HUES6 (cell line): Measurements from ENCODE around the gene BIRC7.

Experiments used
- H3K27ac ChIP-seq: 2 replicates; pipeline ENCODE4 v1.7.0; 2013; ENCODE audit warnings: low read depth, mild to moderate bottlenecking, low read length, inconsistent platforms
- H3K27me3 ChIP-seq: 2 replicates; pipeline ENCODE4 v1.6.1; 2013; ENCODE audit warnings: low read length; ENCODE audit not compliant: control insufficient read depth, insufficient read depth
- H3K36me3 ChIP-seq: 2 replicates; pipeline ENCODE4 v1.6.1; 2013; ENCODE audit warnings: low read length; ENCODE audit not compliant: control insufficient read depth, insufficient read depth
- H3K4me1 ChIP-seq: 2 replicates; pipeline ENCODE4 v1.6.1; 2013; ENCODE audit warnings: low read length; ENCODE audit not compliant: control insufficient read depth, insufficient read depth
- H3K4me3 ChIP-seq: 2 replicates; pipeline ENCODE4 v1.5.1; 2013; ENCODE audit warnings: low read depth, low read length
- H3K9ac ChIP-seq: one replicate; pipeline ENCODE4 v1.6.1; 2013; ENCODE audit warnings: mild to moderate bottlenecking, low read length
- H3K9me3 ChIP-seq: 2 replicates; pipeline ENCODE4 v1.6.1; 2013; ENCODE audit warnings: low read depth, low read length; ENCODE audit not compliant: control insufficient read depth, insufficient read depth

BIRC7 gene

DNA sequence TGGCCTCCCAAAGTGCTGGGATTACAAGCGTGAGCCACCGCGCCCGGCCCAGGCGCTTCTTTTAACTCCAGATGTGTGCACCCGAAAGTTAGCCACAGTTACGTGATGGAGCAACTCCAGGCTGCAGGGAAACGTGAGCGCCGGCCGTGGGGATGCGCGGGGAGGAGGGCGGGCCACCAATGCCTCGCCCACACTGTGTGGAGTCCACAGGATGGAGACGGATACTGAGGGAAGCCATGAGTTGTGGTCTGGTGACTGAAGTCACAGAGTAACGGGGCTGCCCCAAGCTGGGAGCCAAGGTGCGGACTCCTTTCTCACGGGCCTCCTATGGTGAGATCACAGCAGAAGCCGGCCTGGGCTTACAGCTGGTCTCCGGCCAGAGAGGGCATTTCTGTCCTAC lies 43.0 kb upstream of the BIRC7 start:
- H3K4me1 ChIP-seq, result no peaks in the 10 kb centered on the region; the same call in 1 of the 2 replicates
- H3K9me3 ChIP-seq, result no peaks in the 10 kb centered on the region
- H3K4me3 ChIP-seq, result no peak overlapping the region
- H3K9ac ChIP-seq, result no peak overlapping the region
- no peaks in the 10 kb centered on the region for H3K27me3 ChIP-seq
- peaks cover 30% of the 10 kb centered on the region for H3K36me3 ChIP-seq
- no peak overlapping the region for H3K27ac ChIP-seq

DNA sequence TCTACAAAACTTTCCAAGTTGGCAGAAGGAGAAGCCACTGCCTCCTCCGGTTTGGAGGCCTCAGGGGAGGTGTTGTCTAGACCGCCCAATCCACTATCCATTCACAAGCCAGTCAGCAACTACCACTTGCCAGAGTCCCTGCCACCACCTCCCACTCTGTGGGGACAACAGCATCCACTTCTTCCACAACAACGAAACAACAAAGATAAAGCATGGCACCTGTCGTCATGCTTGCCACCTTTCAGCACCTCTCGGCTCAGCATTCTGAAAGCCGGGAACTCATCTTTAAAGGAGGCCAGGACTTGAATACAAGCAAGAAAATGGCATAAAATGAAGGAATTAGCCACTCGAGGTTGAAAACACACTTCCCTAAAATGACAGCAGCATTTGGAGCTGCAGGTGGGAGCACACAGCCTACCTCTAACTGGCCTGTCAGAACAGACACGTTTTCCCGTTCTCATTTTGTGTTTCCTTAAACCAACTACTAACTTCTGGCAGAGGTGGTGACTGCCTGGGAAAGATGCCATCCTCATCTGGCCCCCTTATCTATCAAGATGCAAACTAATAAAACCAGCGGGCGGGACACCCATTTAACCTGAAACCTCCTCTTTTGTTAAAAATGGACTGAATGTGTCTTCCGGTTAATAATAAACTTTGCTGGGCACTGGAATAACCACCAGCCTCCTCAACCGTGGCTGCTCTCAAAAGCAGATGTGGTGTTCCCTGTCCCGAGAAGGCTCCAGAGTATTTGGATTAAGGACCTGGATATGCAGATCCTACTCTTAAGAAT lies 41.5 kb upstream of the BIRC7 start:
- H3K36me3 ChIP-seq, result peaks cover 30% of the 10 kb centered on the region
- no peaks in the 10 kb centered on the region for H3K9me3 ChIP-seq
- no peak overlapping the region for H3K27ac ChIP-seq
- no peaks in the 10 kb centered on the region for H3K27me3 ChIP-seq
- no peak overlapping the region for H3K4me3 ChIP-seq
- no peaks in the 10 kb centered on the region; the same call in 1 of the 2 replicates for H3K4me1 ChIP-seq
- no peak overlapping the region for H3K9ac ChIP-seq

DNA sequence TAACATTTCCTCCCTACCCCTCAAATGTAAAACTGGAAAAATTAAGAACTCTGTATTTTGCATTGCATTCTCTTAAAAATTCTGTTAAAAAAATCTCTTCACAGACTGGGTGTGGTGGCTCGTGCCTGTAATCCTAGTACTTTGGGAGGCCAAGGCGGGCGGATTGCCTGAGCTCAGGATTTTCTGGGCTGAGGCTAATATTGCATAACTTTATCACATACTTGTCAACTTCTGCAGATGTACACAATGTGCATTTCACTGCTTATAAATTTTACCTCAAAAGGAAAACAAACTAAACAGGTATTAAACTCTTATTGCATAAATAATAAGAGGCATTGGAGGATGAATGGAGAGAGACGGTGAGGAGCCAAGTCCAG lies 40.9 kb upstream of the BIRC7 start:
- Histone ChIP-seq H3K27me3 (no peaks in the 10 kb centered on the region), H3K9me3 (no peaks in the 10 kb centered on the region), H3K27ac (no peak overlapping the region), H3K4me1 (no peaks in the 10 kb centered on the region; the same call in 1 of the 2 replicates), H3K36me3 (peaks cover 34% of the 10 kb centered on the region), H3K4me3 (no peak overlapping the region), H3K9ac (no peak overlapping the region)

DNA sequence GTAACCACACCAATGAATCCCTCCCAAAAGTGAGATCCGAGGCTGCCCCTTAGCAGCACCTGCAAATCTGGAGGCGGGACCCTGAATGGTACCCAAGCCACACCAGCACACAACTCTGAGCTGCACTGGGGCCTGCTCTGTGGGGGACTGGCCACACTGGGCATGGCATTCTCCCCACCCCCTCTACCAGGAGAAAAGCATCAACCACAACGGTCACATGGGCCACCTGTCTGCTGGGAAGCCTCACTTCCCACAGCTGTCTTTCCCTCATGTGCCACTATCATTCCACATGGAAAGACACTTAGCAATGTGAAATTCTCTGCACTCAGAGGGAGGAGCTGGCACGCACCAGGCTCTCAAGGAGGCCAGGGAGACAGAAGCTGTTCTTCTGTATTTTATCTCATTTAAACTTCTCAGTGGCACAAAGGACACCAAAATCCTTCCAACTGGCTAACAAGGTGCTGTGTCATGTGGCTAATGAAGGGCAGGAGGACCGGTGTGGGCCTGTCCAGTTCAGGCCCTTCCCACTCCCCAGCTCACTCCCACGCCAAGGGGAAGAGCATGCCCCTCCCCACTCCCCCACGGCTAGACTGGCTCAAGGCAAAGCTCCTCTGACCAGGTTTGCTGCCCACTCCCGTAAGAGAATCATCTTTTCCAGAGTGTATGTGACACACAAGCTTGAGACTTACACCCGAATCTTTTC lies 38.8 kb upstream of the BIRC7 start:
- H3K9ac ChIP-seq, result no peak overlapping the region

DNA sequence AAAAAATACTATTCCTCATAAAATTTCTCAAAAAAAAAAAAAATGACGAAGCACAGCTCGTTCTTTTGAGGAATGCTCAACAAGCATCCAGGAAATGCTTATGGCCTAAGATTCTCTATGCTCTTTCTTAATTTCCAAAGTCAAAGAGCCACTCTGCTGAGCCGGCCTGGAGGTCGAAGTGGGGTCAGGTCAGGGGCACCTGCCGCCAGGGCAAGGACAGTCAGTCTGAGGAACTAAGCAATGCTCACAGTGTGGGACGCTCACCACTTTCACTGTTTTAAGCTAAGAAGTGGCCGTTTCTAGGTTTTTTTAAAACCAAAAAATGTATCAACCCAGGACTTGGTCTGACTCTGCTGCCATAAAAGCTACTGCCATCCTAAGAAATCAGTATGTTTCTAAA lies 37.1 kb upstream of the BIRC7 start:
- H3K4me1 ChIP-seq, result no peaks in the 10 kb centered on the region; the same call in 1 of the 2 replicates
- H3K9me3 ChIP-seq, result no peaks in the 10 kb centered on the region
- H3K9ac ChIP-seq, result no peak overlapping the region
- H3K27ac ChIP-seq, result no peak overlapping the region
- H3K36me3 ChIP-seq, result peaks cover 66% of the 10 kb centered on the region
- H3K27me3 ChIP-seq, result no peaks in the 10 kb centered on the region
- H3K4me3 ChIP-seq, result no peak overlapping the region

More for the DNA sequence above, 38.8 kb upstream of the BIRC7 start:
- peaks cover 49% of the 10 kb centered on the region for H3K36me3 ChIP-seq
- H3K27me3 ChIP-seq, result no peaks in the 10 kb centered on the region
- no peak overlapping the region for H3K27ac ChIP-seq
- H3K9me3 ChIP-seq, result no peaks in the 10 kb centered on the region
- H3K4me3 ChIP-seq, result no peak overlapping the region
- no peaks in the 10 kb centered on the region; the same call in 1 of the 2 replicates for H3K4me1 ChIP-seq

DNA sequence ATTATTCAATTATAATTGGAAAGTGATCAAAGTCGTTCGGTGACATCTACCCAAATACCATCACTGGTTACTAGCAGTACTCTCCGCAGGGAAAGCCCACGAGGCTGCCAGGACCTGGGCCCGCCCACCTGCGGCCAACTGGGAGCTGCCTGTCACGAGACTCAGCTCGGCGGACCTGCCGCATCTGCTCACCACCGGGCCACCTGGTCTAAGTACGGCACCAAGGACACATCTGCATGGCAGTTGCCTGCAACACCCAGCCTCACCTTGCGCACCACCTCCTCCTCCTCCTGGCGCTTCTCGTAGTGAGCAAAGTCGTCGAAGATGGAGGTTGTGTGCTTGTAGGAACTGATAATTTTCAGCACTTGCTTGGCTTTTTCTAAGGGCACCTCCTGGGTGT lies 33.7 kb upstream of the BIRC7 start:
- Histone ChIP-seq H3K27ac (no peak overlapping the region), H3K27me3 (no peaks in the 10 kb centered on the region), H3K4me1 (no peaks in the 10 kb centered on the region; the same call in 1 of the 2 replicates), H3K36me3 (peaks cover 74% of the 10 kb centered on the region), H3K9me3 (no peaks in the 10 kb centered on the region), H3K4me3 (no peak overlapping the region), H3K9ac (no peak overlapping the region)

DNA sequence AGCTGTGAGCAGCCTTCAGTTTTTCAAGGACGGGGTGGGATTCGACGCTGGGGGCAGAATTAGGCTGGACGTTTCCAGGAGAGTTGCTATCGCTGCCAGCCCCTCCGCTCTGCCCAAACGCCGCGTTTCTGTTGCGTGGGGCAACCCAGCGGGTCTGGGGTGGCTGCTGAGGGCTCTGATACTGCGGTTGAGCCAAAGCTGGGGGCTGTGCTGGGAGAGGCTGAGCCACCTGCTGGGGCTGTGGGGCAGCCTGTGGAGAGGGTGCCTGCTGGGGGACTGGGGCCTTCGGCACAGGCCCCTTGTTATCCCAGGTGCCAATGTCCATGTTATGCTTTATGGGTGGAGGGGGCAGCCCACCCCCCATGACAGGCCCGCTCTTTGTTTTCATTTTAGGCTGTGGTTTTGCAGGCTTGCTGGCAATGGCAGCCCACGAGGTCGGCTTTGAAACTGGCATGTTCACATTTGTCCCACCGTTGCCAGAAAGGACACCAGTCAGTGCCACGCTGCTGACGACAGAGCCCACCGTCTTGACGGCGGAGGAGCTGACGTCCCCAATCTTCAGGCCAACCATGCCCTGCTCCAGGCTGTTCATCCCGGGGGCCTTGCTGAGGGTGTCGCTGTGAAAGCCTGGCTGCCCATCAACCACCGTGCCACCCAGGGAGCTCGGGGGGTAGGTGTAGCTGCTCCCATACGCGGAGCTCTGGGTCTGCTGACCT lies 32.7 kb upstream of the BIRC7 start:
- no peak overlapping the region for H3K9ac ChIP-seq
- H3K27ac ChIP-seq, result no peak overlapping the region
- no peak overlapping the region for H3K4me3 ChIP-seq
- H3K9me3 ChIP-seq, result no peaks in the 10 kb centered on the region
- no peaks in the 10 kb centered on the region for H3K4me1 ChIP-seq
- no peaks in the 10 kb centered on the region for H3K27me3 ChIP-seq
- peaks cover 73% of the 10 kb centered on the region for H3K36me3 ChIP-seq

DNA sequence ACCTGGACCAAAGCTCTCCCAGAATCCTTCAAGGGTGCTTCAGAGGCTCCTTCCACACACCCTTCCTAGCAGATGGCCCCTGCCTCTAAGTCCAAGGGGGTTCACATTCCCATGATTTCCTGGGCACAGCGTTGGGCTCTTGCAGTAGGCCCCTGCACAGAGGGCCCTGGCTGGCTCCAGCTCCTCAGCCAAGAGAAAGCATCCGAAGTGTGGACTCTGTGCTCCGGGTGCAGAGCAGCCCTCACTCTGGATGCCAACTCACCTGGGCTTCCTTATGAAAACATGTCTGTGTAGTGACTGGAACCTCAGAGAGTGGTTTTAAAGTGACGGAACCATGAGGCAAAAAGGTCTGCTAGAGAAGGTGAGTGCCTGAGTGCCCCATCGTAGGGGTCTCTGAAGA lies 31.3 kb upstream of the BIRC7 start:
- H3K9ac ChIP-seq, result no peak overlapping the region
- no peaks in the 10 kb centered on the region for H3K4me1 ChIP-seq
- H3K4me3 ChIP-seq, result no peak overlapping the region
- H3K9me3 ChIP-seq, result no peaks in the 10 kb centered on the region
- H3K36me3 ChIP-seq, result peaks cover 86% of the 10 kb centered on the region
- no peak overlapping the region for H3K27ac ChIP-seq
- H3K27me3 ChIP-seq, result no peaks in the 10 kb centered on the region

DNA sequence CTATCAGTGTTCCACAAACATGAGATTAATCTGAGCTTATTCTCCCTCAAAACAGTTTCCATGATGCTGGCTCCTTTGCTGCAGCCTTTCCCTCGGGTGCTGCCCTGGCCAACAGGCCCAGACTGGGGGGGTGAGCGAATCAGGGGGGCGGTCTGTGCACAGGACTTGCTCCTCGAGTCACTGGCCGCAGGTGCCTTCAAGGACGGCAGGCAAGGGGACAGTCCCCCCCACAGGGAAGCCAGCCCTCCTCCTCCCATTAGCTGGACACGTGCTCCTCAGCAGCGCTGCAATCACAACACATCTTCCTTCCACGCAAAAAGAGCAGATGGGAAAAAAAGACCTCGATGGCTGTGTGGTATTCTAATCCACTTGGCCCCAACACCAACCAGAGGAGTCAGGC lies 29.8 kb upstream of the BIRC7 start:
- Histone ChIP-seq H3K4me1 (no peaks in the 10 kb centered on the region), H3K9ac (no peak overlapping the region), H3K4me3 (no peak overlapping the region), H3K9me3 (no peaks in the 10 kb centered on the region), H3K36me3 (peaks cover 90% of the 10 kb centered on the region), H3K27me3 (no peaks in the 10 kb centered on the region), H3K27ac (no peak overlapping the region)

DNA sequence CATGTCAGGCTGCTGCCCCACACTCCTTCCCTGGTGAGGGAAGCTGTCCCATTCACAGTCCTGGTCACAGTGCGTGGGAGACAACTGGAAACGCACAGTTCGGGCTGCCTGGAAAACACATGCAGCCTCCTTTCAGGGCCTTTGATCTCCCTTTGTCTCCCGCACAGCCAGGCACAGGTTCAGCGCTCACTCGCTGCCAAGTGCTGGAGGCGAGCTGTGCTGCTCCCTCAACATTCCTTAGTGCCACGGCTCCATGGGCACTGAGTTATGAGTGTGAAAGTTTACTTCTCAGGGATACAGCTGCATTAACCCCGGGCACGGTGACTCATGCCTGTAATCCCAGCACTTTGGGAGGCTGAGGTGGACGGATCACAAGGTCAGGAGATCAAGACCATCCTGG lies 28.8 kb upstream of the BIRC7 start:
- H3K9ac ChIP-seq, result no peak overlapping the region
- no peaks in the 10 kb centered on the region for H3K27me3 ChIP-seq
- H3K9me3 ChIP-seq, result no peaks in the 10 kb centered on the region
- H3K4me3 ChIP-seq, result no peak overlapping the region
- H3K36me3 ChIP-seq, result peaks cover 90% of the 10 kb centered on the region
- H3K27ac ChIP-seq, result no peak overlapping the region
- H3K4me1 ChIP-seq, result no peaks in the 10 kb centered on the region
